HL-60/S4 treated with retinoic acid at 250 ng/mL for 4 days and 3 days (cell line): Measurements from ENCODE around the gene NCAPD2.
"Not testable (repeated sequence)": the region's sequence is repeated elsewhere in the genome, so short reads cannot be mapped to it uniquely, and the experiment has no call there.

Source experiments
- in situ Hi-C: fragments of 300-500 bp; cut with MboI; formaldehyde crosslinking; loops from 2 replicates; pipeline ENCODE4 v1.7.0; 2022; ENCODE audit warnings: low sequenced_read_pairs

Gene NCAPD2

DNA sequence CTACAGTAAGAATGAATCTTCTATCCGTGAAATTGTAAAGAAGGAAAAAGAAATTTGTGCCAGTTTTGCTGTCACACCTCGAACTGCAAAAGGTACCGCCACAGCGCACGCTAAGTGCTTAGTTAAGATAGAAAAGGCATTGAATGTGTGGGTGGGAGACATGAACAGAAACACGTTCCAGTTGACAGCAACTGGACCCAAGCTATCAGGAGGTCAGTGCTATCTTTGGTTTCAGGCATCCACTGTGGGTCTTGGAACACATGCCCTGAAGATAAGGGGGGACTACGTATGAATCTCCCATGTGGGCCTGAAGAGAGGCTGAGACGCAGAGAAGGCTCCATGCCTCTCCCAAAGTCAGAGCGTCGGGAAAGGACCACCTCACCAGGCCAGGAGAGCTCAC lies 52.1 kb downstream of the NCAPD2 start:
- in situ Hi-C loops = no loop called here

DNA sequence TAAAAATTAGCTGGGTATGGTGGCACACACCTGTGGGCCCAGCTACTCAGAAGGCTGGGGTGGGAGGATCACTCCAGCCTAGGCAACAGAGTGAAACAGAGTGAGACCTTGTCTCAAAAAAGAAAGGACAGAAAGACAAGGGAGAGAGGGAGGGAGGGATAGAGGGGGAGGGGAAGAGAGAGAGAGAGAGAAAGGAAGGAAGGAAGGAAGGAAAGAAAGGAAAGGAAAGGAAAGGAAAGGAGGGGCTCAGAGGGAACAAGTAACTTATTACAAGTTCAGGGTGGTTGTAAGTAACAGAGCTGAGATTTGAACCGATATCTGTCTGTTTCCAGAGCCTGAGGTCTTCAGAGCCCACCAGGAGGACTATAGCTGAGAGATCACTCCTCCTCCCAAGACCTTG lies 53.7 kb downstream of the NCAPD2 start:
- in situ Hi-C loops = no loop called here

DNA sequence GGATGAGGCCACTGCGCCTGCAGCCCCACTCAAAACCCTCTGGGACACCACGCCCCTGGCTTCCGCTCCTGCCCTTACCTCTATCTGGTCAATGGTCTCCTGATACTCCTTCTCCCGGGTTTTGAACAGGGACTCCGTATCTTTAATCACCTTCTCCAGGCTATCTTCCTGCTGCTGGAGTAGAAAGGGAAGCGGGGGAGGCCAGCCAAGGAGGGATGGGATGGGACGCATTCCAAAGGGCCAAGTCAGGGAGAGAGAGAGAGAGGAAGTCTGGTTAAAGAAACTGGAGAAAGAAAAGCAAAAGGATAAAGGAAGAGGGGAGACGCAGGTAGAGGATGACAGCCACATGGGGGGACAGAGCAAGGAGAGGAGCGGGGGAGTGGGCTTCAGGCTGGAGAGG lies 54.1 kb downstream of the NCAPD2 start:
- in situ Hi-C loops = no loop called here

DNA sequence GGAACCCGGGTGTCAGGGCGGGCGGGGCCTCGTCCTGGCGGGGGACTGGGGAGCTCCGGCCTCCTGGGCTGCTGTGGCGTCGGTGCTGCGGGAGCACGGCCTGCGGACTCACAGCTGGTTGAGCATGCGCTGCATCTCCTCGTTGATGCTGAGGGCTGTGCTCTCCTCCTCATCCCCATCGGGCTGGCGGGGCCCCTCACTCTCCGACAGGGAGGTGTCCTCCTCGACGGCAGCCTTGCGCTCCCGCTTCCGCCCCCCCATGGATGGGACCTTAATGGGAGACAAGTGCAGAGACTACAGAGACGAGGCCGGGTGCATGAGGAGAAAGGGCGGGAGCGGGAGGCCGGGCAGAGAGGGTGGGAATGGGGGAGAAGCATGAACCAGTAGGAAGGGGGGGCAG lies 54.7 kb downstream of the NCAPD2 start:
- in situ Hi-C loops = no loop called here

DNA sequence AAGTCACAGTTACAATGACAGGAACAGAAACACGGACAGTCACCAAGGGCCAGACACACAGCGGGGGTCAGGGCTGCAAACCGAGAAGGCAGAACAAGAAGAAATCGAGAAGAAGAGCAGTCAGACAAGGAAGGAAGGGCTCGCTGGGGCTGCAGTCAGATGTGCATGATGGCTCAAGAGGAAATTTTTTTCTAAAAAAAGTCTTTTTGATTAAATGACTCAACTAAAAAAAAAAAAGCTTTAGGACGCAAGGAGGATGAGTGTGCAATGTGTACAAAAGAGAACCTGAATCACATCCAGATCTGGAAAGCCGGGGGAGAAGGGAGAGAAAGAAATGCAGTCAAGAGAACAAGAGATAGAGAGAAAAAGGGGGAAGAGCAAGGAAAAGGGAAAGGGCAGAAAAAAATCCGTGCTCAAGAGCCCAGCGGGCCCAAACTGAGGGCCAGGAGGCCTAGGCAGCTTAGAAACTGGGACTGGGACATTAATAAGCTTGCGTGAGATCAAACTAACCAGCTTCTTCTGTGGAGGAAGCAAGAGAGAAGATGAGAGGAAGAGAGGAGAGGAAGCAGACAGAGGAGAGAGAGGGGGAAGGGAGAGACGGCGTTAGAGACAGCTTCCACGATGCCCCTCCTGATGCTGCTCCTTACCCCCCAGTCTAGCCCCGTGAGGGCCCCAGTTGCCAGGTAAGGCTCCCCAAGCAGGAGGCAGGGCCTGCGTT lies 55.2 kb downstream of the NCAPD2 start:
- in situ Hi-C loops = no loop called here

DNA sequence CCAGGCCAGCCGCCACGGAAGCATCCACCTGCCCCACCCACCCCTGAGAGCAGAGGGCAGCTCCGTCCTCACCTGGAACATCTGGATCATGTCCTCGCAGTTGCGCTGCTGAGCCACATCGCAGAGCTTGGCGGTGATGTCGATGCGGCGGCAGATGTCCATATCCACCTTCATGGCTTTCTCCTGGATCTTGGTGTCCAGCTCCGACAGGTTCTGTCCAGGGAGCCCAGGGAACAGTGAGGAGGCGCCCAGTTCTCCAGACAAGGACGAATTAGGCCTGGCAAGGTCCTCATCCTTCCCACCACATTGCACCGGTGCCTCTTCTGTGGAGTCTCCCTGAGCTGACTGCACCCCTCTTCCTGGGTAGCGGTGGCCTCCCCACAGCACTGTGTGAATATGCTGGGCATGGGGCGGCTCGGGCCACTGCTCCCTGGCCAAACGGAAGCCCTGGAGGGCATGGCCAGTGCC lies 55.8 kb downstream of the NCAPD2 start:
- in situ Hi-C loops = no loop called here

DNA sequence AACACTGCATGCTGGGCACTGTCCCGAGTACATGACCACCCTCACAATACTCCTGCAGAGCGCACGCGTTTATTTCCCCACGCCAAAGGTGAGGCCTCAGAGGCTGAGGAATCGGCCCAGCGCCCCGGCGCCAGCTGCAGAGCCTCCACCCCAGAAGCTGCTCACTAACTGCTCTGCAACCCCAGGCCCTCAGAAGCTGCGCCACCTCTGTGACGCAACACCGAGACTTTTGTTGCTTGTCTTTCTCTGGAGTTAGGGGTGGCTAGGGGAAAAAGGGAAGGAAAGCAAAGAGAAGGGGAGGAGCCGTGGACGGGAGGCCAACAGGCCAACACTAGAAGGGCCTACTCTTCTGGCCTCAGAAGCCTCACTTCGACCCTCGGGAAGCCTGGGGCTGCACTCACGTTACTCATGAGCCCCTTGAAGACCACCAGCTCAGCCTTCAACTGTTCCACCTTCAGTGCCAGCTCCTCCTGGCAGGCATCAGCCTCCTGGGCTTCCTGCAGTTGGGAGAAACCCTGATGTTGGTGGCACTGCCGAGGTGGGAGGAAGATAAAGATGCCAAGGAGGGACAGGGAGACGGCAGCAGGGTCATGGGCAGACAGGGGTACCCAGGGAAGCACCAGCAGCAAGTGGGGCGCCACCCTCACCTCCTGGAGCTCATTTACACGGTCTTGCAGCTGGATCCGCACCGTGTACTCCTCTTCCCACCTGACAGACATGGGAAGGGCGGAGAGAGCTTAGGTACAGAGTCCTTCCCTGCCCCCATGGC lies 56.6 kb downstream of the NCAPD2 start:
- in situ Hi-C loops = no loop called here

DNA sequence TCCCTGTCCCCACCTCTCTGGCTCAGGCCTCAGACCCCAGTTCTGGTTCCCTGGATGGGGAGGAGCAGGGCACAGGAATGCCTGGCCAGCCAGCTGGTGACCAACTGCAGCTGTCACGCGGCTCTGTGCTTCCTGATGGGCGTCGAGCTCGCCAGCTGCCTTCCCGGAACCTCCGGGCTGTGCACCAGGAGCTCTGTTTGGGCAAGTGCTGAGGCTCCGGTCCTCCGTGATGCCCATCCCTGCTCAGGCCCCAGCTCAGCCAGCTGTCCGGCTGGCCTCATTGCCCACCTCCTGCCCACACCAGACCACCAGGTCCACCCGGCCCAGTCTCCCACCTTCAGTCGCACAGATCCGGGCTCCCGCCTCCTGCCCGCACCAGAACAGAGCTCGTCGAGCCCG lies 57.2 kb downstream of the NCAPD2 start:
- in situ Hi-C loops = no loop called here

DNA sequence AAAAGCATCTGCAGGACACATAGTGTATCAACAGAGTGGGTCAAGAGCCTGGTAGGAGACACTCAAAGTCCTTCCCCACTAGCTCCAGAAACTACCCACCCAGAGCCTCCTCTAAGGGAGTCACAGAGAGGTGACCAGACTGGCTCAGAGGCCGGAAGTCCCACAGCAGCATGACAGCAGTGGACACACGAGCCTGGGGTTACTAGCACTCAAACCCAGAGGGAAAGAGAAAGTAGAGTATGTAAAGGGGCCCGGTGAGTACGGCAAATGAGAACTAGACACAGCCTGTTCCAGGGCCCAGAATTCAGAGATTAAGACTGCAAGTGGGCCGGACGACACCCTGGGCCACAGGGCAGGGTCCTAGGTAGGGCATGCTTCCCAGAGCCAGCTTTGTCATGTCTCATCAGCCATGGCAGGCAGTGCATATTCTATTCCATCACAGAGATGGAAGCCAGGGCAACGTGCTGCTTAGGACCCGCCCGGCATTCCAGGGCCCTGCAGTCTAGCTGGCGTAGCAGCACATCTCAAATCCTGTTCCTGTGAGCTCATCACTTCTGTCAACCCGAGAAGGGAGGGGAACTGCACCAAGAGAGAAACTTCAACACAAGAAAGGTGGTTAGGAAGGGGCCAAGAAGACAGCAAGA lies 57.7 kb downstream of the NCAPD2 start:
- in situ Hi-C loops = no loop called here

DNA sequence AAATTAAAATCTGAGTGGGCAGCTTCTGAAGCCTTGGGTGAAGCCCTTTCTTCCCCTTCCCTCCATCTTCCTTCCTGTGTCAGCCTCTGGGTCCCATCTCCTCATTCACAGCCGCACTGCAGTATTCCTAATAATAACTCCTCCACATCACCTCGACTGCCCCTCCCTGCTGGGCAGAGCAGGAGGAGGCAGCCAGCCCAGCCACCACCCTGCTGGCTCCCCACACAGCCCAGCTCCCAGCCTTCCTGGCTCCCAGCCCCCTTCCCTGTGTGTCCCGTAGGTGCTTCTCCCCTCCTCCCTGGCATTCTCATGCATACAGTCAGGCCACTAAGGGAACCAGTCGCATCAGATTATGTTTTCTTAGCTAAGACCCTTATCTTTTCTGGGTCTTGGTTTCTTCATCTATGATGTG lies 58.2 kb downstream of the NCAPD2 start:
- in situ Hi-C loops = no loop called here

DNA sequence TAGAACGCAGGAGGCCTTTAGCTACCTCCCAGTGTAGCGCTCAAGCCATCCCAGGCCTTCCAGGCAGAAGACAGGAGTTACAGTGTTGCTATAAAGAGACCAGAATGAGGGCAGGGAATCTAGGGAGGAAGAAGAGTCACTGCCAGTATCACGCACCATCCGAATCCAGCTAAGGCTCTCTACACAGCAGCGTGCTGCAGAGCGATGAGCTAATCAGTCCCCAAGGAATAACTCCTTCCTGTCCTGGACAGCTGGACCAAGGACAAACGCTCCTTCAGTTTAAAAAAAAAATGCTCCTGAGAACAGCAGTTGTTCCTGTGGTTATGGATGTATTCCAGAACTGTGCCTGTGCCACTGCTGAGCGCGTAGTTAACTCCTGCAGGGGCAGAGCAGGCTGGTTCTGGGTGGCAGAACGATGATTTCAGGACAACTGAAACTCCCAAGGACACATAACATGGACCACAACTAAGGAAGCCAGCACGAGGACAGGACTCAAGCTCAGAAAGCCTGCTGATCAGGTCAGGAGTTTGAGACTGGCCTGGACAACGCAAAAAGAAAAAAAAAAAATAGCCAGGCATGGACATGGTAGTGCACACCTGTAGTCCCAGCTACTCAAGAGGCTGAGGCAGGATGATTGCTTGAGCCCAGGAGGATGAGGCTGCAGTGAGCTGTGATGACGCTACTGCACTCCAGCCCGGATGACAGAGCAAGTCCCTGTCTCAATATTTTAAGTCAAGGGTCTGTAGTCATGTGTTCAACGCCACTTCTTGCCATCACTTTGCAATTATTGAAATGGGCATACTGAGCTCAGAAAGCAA lies 59.4 kb downstream of the NCAPD2 start:
- in situ Hi-C loops = no loop called here

DNA sequence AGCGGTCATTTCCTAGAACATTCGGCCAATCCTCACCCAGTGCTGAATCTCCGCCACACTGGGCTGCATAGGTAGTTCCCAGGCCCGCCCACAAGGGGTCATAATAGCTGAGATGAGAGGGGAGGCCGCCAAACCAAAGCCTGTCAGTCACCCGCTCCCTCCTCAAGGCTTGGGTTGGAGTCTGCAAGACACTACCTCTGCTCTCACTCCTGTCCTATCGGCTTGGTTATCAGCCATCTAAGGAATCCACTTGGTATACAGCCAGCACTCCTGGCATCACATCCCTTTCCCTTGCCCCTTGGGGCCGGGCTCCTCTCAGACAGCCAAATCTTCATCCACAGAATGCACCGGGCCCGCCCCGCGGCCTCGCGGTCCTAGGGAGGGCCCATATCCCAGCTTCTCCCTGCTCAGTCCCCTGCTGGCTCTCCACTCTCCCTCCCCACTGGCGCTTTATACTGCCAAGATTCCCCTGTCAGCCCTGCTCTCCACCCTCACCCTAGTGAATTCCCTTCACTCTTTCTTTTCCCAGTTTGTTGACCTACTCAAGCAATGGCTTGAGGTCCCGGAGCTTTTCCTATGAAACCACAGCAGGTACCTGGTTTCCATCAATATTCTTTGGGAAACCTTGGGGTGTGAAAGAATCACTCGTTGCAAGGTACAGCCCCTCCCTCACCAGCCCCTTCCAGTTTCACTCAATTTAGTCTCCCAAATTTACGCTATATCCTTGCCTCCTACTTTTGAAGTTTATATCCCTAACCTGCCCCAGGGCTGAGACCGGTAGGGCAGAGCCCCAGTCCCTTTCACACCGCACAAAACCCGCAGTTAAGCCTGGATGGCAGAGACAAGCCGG lies 60.5 kb downstream of the NCAPD2 start:
- in situ Hi-C loops = no loop called here

DNA sequence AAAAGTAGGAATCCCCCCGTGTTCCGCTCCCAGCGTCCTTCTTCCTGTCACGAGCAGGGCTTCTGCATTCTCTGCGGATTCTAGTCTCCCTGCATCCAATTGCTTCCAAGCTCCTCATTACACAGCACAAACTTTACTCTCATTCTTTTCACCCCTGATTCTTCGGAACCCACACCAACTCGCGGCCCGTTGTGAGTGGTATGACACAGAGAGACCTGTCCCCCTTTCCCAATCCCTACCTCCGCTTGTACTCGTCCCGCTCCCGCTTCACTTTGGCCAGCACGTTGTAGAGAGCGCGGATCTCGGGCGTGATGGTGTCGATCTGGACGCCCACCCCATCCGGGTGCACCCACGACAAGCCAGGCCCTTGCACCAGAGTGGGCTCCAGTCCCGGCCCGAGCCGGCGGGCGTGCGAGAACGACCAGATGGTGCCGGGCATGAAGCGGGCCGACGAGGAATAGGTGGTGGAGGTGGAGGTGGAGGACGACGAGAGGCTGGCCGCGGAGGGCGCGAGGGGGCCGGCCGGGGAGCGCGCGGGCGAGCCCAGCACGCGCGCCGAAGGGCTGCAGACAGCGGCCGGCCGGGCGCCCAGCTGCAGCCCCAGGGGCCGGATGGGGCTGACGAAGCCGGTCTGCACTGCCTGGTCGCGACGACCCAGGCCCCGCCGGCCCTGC lies 61.3 kb downstream of the NCAPD2 start:
- in situ Hi-C loops = no loop called here

DNA sequence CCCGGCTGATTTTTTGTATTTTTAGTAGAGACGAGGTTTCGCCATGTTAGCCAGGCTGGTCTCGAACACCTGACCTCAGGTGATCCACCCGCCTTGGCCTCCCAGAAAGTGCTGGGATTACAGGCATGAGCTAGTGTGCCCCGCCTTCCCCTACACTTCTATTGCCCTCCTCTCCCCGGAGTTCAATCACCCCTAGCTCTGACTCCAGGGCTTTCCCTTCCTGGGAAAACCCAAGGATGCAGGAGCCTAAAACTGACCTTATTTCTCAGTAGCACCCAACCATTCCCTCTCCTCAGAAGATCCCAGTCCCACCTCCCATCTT lies 62.6 kb downstream of the NCAPD2 start:
- in situ Hi-C loops = not testable (repeated sequence)

DNA sequence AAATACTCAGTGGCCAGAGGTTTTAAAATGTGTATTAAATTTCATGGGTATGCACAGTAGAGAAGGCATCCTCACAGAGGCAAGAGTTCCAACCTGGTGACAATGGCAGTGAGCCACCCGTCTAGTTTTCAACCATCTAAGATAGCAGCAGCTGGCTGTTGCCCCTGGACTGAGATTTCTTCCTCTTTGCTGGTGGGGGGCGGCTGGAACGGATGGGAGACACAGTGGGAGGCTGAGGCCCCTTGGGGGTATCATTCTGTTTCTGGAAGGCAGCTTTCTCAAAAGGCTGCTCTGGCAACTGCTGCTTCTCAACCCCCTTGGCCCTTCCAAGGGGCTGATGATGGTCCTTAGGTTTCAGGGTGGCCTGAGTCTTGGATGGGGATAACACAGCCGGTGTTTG lies 63.0 kb downstream of the NCAPD2 start:
- in situ Hi-C loops = no loop called here

DNA sequence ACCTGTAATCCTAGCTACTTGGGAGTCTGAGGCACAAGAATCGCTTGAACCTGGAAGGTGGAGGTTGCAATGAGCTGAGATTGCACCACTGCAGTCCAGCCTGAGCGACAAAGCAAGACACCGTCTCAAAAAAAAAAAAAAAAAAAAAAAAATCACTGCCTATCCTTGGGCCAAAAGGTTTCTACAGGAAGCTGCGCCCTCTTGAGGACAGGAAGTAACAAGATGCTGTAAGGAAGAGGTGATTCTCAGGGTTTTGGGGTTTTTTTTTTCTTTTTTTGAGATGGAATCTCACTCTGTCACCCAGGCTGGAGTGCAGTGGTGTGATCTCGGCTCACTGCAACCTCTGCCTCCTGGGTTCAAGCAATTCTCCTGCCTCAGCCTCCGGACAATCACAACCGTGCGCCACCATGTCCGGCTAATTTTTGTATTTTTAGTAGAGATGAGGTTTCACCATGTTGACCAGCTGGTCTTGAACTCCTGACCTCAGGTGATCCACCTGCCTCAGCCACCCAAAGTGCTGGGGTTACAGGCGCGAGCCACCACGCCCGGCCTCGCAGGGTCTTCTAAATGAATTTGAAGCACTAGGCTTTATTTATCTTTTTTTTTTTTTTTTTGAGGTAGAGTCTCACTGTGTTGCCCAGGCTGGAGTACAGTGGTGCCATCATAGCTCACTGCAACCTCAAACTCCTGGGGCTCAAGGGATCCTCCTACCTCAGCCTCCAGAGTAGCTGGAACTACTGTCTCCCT lies 64.3 kb downstream of the NCAPD2 start:
- in situ Hi-C loops = not testable (repeated sequence)

DNA sequence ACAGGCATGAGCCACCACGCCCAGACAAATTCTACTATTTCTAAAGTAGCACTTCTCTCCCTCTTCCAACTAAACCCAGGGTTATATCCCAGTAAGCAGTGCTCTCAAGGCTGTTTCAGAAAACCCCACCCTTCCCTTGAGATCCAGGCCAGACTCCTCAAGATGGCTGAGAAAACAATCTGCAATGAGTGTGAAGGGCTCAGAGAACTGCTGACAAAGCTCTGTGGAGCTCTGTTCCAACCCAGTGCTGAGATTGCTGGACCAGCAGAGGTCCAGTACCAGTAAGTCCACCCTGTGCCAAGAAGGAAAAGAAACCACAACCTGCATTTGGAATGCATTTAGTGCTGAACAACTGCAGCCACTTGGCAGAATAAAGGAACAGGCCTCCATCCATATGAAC lies 65.6 kb downstream of the NCAPD2 start:
- in situ Hi-C loops = no loop called here

DNA sequence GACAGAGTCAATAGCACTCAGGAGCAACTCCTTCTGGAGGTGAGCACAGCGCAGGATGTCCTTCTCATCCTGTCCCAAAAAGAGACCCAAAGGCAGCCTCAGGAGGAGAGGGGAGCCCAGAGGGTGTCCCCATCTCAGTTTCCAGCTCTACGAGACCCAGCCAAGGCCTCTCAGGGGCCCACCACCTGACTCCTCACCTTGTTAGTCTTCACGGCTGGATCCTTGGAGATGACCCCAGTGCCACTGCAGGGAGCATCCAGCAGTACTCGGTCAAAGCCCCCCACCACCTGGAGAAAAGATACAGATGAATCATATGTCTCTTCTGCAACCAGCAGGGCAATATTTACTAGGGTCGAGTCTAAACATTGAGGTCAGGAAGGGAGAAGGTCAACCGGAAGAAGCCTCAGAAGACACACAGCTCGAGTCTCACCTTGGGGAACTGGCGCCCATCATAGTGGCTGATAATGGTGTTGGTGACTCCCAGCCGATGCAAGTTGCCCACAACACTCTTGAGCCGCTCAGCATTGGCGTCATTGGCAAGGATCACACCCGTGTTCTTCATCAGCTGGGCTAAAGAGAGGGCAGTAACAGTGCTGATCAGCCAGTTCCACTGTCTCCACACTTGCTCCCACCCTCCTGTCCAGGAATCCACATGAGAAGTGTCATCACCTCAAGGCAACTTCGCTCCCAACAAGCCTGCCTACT lies 66.8 kb downstream of the NCAPD2 start:
- in situ Hi-C loops = no loop called here

DNA sequence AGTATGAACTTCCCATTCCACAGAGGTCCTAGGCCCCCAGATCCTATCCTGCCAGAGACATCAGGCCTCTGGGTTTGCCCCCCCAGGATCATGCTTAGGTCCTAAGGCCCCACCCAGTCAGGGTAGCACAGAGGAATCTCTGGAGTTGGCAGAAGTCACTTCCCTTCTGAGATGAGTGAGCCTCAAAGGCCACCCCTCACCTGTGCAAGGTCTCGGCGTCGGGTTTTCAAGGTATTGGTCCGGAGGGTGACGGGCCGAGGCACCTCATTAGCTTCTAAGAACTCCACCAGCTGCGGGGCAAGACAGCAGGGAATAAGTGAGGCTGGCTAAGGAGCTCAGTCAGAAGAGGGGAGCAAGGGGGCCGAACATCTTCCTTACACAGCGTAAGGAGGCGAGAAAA lies 69.0 kb downstream of the NCAPD2 start:
- in situ Hi-C loops = no loop called here
